Fibroblast of lung (primary cell): ENCODE data around the gene RASSF7. TPM values are rescaled to one million over a fixed set of nuclear protein-coding genes. Genes with fewer than 3 reads are reported as not detected.

ENCODE experiments used
- DNase-seq, 2 donors: peaks; one replicate each; pipeline versions ENCODE4 v3.0.0 to v3.0.0-alpha.2; 2010; ENCODE audit warnings: low read depth in 2 of 2
- H2AFZ ChIP-seq: 2 replicates; pipeline ENCODE4 v1.5.1; 2012; ENCODE audit warnings: low read length, control low read depth, inconsistent platforms
- H3K27ac ChIP-seq: 2 replicates; pipeline ENCODE4 v1.5.1; 2011; ENCODE audit warnings: low read length, control low read depth; ENCODE audit not compliant: insufficient read depth
- H3K27me3 ChIP-seq: 2 replicates; pipeline ENCODE4 v1.5.1; 2011; ENCODE audit warnings: mild to moderate bottlenecking, low read length; ENCODE audit not compliant: control insufficient read depth, insufficient read depth
- H3K36me3 ChIP-seq: 2 replicates; pipeline ENCODE4 v1.5.1; 2011; ENCODE audit warnings: low read length; ENCODE audit not compliant: control insufficient read depth, insufficient read depth
- H3K4me1 ChIP-seq: 2 replicates; pipeline ENCODE4 v1.5.1; 2011; ENCODE audit warnings: low read length; ENCODE audit not compliant: control insufficient read depth, insufficient read depth; ENCODE audit errors: extremely low read depth
- H3K4me2 ChIP-seq: 2 replicates; pipeline ENCODE4 v1.5.1; 2011; ENCODE audit warnings: low read length, control low read depth; ENCODE audit not compliant: insufficient read depth; ENCODE audit errors: extremely low read depth
- H3K4me3 ChIP-seq, 4 experiments: fragments of 200-600 bp in 1 of 4; sonication (generic) in 1 of 4; replicated peaks in 1 of 4; 2 replicates each; pipeline ENCODE4 v1.5.1; 2011 to 2016; ENCODE audit warnings: low read length in 4 of 4, low read depth in 3 of 4, mild to moderate bottlenecking in 3 of 4, control low read depth in 2 of 4, inconsistent platforms in 1 of 4, mixed read lengths in 1 of 4; ENCODE audit not compliant: insufficient read depth in 1 of 4; ENCODE audit errors: control extremely low read depth in 1 of 4
- H3K79me2 ChIP-seq: 2 replicates; pipeline ENCODE4 v1.5.1; 2012; ENCODE audit warnings: mild to moderate bottlenecking, low read length, inconsistent platforms; ENCODE audit not compliant: control insufficient read depth, insufficient read depth
- H3K9ac ChIP-seq: 2 replicates; pipeline ENCODE4 v1.5.1; 2011; ENCODE audit warnings: mild to moderate bottlenecking, low read length, control low read depth; ENCODE audit not compliant: insufficient read depth
- H3K9me3 ChIP-seq: 2 replicates; pipeline ENCODE4 v1.5.1; 2012; ENCODE audit warnings: low read depth, low read length; ENCODE audit not compliant: control insufficient read depth, insufficient read depth
- H4K20me1 ChIP-seq: 2 replicates; pipeline ENCODE4 v1.5.1; 2011; ENCODE audit warnings: low read length; ENCODE audit not compliant: control insufficient read depth, insufficient read depth; ENCODE audit errors: extremely low read depth
- EZH2 ChIP-seq: IDR thresholded peaks from 2 replicates; pipeline ENCODE4 v1.5.1; 2012; ENCODE audit warnings: low read length, control low read depth, mild to moderate bottlenecking; ENCODE audit errors: missing control alignments
- polyA plus RNA-seq, 2 donors: library from polyadenylated mRNA; depleted of rRNA in 1 of 2; stranded (reverse) in 1 of 2; unstranded in 1 of 2; fragments of >200 nt; gene quantifications; 2 replicates each; pipeline ENCODE4 v1.2.1, GENCODE V29; 2011 to 2012; ENCODE audit warnings: missing spikeins in 1 of 2
- total RNA-seq: library from RNA; depleted of rRNA; stranded (reverse); fragments of >200 nt; gene quantifications from 2 replicates; pipeline ENCODE4 v1.2.1, GENCODE V29; 2014
- TF ChIP-seq, protein P1 (sequence below), 2 donors: IDR thresholded peaks in 1 of 2; conservative IDR thresholded peaks in 1 of 2; 1 replicate in 1 of 2; 2 replicates in 1 of 2; pipeline ENCODE4 v1.5.1; 2011 to 2012; ENCODE audit warnings: low read length in 2 of 2, control low read depth in 1 of 2, inconsistent platforms in 1 of 2, low read depth in 1 of 2, mild to moderate bottlenecking in 1 of 2

RASSF7 gene
- total and polyA plus RNA-seq, 2 donors (not counting 1 experiment from before 2014, with no cell fraction given): 1.6 to 2.8 TPM

DNA sequence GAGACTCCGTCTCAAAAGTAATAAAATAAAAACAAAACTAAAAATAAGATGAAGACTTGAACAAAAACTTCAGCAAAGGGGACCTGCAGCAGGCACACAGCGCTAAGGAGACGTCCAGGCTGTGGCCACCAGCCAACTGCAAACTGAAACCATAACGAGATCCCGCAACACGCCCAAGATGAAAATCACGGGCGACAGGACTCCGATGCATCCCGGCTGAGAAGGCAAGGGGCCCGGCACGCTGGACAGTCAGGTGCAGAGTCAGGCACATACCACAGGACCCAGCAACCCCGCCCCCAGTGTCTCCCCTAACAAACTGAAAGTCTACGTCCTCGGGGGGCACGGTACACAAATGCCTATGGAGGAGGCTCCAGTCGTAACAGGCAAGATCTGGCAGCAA, 34.6 kb upstream of the RASSF7 start:
- no peaks in the 10 kb centered on the region for H3K27me3 ChIP-seq
- no peaks in the 10 kb centered on the region for H3K79me2 ChIP-seq
- H3K36me3 ChIP-seq: peaks cover 1% of the 10 kb centered on the region
- TF ChIP-seq EZH2: no peak
- TF ChIP-seq, protein P1, sequence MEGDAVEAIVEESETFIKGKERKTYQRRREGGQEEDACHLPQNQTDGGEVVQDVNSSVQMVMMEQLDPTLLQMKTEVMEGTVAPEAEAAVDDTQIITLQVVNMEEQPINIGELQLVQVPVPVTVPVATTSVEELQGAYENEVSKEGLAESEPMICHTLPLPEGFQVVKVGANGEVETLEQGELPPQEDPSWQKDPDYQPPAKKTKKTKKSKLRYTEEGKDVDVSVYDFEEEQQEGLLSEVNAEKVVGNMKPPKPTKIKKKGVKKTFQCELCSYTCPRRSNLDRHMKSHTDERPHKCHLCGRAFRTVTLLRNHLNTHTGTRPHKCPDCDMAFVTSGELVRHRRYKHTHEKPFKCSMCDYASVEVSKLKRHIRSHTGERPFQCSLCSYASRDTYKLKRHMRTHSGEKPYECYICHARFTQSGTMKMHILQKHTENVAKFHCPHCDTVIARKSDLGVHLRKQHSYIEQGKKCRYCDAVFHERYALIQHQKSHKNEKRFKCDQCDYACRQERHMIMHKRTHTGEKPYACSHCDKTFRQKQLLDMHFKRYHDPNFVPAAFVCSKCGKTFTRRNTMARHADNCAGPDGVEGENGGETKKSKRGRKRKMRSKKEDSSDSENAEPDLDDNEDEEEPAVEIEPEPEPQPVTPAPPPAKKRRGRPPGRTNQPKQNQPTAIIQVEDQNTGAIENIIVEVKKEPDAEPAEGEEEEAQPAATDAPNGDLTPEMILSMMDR (conservative IDR thresholded peaks at IDR 0.05 in 1 of 2, IDR thresholded peaks at IDR 0.05 in 1 of 2; ENCODE audit: low read depth in 1 of 2, low read length in 2 of 2): no peak
- H3K27ac ChIP-seq: no peak overlapping the region
- no peak overlapping the region for H2AFZ ChIP-seq
- no peak overlapping the region for H3K9ac ChIP-seq
- no peaks in the 10 kb centered on the region for H4K20me1 ChIP-seq
- no peaks in the 10 kb centered on the region for H3K9me3 ChIP-seq
- H3K4me3 ChIP-seq: no peak overlapping the region
- H3K4me1 ChIP-seq: no peaks in the 10 kb centered on the region
- no peak for DNase-seq
- H3K4me2 ChIP-seq: no peak overlapping the region

DNA sequence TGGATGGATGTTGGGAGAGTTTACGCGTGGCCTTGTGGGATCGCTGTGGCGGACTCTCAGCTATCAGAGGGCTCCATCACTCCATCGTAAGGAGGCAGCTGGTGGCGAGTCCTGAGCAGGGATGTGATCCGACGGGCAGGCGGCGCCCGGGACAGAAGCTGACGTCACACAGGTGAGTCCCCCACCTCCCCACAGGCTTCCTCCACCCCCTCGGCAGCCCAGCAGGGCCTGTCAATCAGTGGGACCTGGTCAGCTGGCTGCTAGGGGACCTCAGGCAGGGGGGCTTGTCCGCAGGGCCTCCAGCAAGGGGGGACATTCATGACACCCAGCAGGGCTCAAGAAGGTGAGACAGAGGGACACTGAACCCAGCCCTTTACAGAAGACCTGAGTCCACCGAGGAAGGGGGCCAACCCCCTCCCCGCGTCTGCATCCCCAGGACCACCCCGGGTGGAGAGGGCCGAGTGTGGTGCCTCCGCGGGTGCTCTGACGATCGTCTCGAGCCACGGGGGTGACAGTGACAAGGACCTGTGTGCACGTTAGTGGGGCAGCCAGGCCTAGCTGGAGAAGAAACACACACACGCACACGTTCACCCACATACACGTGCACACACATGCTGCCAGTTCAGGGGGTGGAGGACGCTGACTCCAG, 32.5 kb upstream of the RASSF7 start:
- no peak for DNase-seq
- Histone ChIP-seq H3K27me3 (no peaks in the 10 kb centered on the region), H2AFZ (no peak overlapping the region)

DNA sequence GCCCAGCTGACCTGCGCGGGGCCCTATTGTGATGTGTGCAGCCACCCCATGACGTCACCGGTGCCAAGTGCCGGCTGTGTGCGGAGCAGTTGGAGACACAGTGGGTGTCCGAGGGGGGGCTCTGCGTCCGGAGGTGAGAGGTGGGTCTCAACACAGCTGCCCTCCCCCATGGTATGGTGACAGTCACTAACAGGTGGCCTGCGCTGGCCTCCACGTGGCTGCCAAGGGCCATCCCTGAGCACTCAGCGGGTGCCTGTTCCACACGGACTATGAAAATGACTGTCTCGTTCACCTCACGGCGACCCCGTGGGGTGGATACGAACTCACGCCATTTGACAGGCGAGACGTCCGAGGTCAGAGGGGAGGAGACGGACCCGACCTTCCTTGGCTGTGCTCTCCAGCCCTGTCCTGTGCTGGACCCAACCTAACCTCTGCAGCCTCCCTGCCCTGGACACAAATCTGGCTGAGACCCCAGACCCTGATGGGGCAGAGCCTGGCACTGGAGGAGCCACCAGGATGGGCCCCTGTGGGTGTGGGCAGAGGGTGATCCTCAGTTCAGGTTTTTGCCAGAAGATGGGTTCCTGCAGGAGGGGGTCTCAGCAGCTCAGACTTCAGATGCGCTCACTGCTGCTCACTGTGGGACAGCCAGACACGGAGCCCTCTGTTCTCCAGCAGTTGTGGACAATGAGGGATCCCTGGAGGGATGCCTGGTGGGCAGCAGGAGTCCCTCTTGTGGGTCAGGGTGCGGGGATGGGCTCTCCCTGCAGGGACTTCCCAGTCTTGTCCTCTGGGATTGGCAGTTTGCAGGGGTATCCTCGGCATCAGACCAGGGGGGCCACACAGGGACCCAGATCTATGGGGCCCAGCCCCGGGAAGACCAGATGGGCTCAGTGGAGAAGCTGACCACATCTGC, 31.7 kb upstream of the RASSF7 start:
- Histone ChIP-seq H3K4me3 (no peak overlapping the region), H3K79me2 (peaks cover 5% of the 10 kb centered on the region), H2AFZ (no peak overlapping the region), H3K36me3 (peaks cover 15% of the 10 kb centered on the region), H3K27me3 (no peaks in the 10 kb centered on the region), H4K20me1 (no peaks in the 10 kb centered on the region), H3K4me2 (no peak overlapping the region), H3K9me3 (no peaks in the 10 kb centered on the region), H3K9ac (no peak overlapping the region), H3K27ac (no peak overlapping the region), H3K4me1 (no peaks in the 10 kb centered on the region)
- no peak for TF ChIP-seq EZH2
- TF ChIP-seq, protein P1 (conservative IDR thresholded peaks at IDR 0.05 in 1 of 2, IDR thresholded peaks at IDR 0.05 in 1 of 2; ENCODE audit: low read depth in 1 of 2, low read length in 2 of 2): no peak
- DNase-seq: no peak

More for the DNA sequence above, 32.5 kb upstream of the RASSF7 start:
- Histone ChIP-seq H3K4me2 (no peak overlapping the region), H4K20me1 (no peaks in the 10 kb centered on the region), H3K36me3 (peaks cover 11% of the 10 kb centered on the region), H3K4me1 (no peaks in the 10 kb centered on the region), H3K79me2 (no peaks in the 10 kb centered on the region), H3K27ac (no peak overlapping the region), H3K9ac (no peak overlapping the region), H3K9me3 (no peaks in the 10 kb centered on the region), H3K4me3 (no peak overlapping the region)
- TF ChIP-seq, protein P1 (conservative IDR thresholded peaks at IDR 0.05 in 1 of 2, IDR thresholded peaks at IDR 0.05 in 1 of 2; ENCODE audit: low read depth in 1 of 2, low read length in 2 of 2): no peak
- no peak for TF ChIP-seq EZH2
